Measurements from ENCODE around the gene GATD1. TPM values are rescaled to one million over a fixed set of nuclear protein-coding genes. Genes with fewer than 3 reads are reported as not detected.

GATD1 gene
- total and polyA plus RNA-seq, 2 donors (not counting 1 experiment from before 2014, with no cell fraction given) = 62.4 to 70.0 TPM

- Histone ChIP-seq H3K36me3 (replicated peaks in 1 of 2; ENCODE audit: control extremely low read depth in 1 of 2, control insufficient read depth in 1 of 2, extremely low read depth in 1 of 2, insufficient read depth in 2 of 2, low read length in 1 of 2) (no peaks in the 10 kb centered on the region), H3K9me3 (ENCODE audit: control extremely low read depth in 1 of 3, control insufficient read depth in 2 of 3, insufficient read depth in 1 of 3, low read length in 2 of 3) (peaks cover 0 to 9% (median 0%) of the 10 kb centered on the region in 3 donors), H3K4me1 (ENCODE audit: control insufficient read depth in 2 of 2, insufficient read depth in 2 of 2, low read length in 2 of 2) (peaks cover 20 to 29% of the 10 kb centered on the region in 2 donors), H3K27me3 (replicated peaks in 1 of 4; ENCODE audit: control extremely low read depth in 1 of 4, control insufficient read depth in 3 of 4, insufficient read depth in 4 of 4, low read length in 3 of 4) (peaks cover 0 to 24% (median 4%) of the 10 kb centered on the region in 4 experiments), H3K4me3 (ENCODE audit: control extremely low read depth in 1 of 5, extremely low read depth in 1 of 5, insufficient read depth in 1 of 5, low read depth in 2 of 5, low read length in 4 of 5) (no peak overlapping the region), H3K9ac (ENCODE audit: low read length) (no peak overlapping the region), H3K79me2 (ENCODE audit: control insufficient read depth, insufficient read depth, low read length) (no peaks in the 10 kb centered on the region), H2AFZ (ENCODE audit: insufficient read depth, low read depth, low read length, poor library complexity, severe bottlenecking) (no peak overlapping the region), H3K4me2 (replicated peaks; ENCODE audit: low read depth, low read length, poor library complexity, severe bottlenecking) (no peak overlapping the region), H3K27ac (ENCODE audit: low read length in 2 of 2) (no peak overlapping the region), H4K20me1 (ENCODE audit: control insufficient read depth, insufficient read depth, low read length, poor library complexity, severe bottlenecking) (no peaks in the 10 kb centered on the region)
- intact Hi-C loops (cut with micrococcal nuclease) = loop anchor here (5.0 to 10.0 kb wide), 2 partner anchors 105 to 182 kb away; partner anchors contain the start of genes HRAS, IRF7 and LRRC56
- 87% methylated on average over 27 of the region's 34 CpGs for WGBS (ENCODE audit: insufficient coverage)
- CTCF ChIA-PET = interaction anchor here (1.1 to 1.2 kb wide), 2 partner anchors 49 to 165 kb away, joined by 3 to 4 read pairs; no protein-coding TSS in a partner anchor
- H3K9me3 Mint-ChIP-seq (ENCODE audit: insufficient read depth) = no peaks in the 10 kb centered on the region
- TF ChIP-seq CTCF (IDR thresholded peaks at IDR 0.05) (no peak), EZH2 (IDR thresholded peaks at IDR 0.05; ENCODE audit: borderline replicate concordance, insufficient read depth, low read depth, low read length, poor library complexity, severe bottlenecking) (no peak)
- POLR2A ChIA-PET = interaction anchor here (0.9 to 8.2 kb wide), 2 partner anchors 24 to 73 kb away, joined by 5 to 105 read pairs; partner anchors contain the start of genes DEAF1 and TMEM80
- peaks cover 25% of the 10 kb centered on the region for H3K4me1 Mint-ChIP-seq
- no peak for ATAC-seq (ENCODE audit: low read depth)
- H3K27me3 Mint-ChIP-seq = peaks cover 15% of the 10 kb centered on the region
- DNase-seq = no peak
- H3K27ac Mint-ChIP-seq = no peak overlapping the region
- H3K4me3 Mint-ChIP-seq = peak overlapping the region; percentile 78
These were observed 57.9 kb downstream of the GATD1 start for GRCh38 chr11:719214-720016.

Small RNA genes within 50 kb of the gene (small RNA-seq; reads per million reads assigned to genes)
- not detected for gene SNORA52 (ENCODE audit: insufficient read length, low read depth, low replicate concordance)

Other genes with a start within 250 kb of the GATD1 start
- 63.5 and 66.2 TPM in 2 replicates for gene HRAS, start 241.9 kb downstream of the GATD1 start, total RNA-seq
- gene HRAS, start 241.9 kb downstream of the GATD1 start, polyA plus RNA-seq = 86.0 and 110 TPM in 2 replicates
- gene LRRC56, start 240.0 kb downstream of the GATD1 start, total RNA-seq = 15.8 and 16.6 TPM in 2 replicates
- 6.6 and 11.8 TPM in 2 replicates for gene LRRC56, start 240.0 kb downstream of the GATD1 start, polyA plus RNA-seq
- 19.7 and 21.4 TPM in 2 replicates for gene LMNTD2, start 216.7 kb downstream of the GATD1 start, total RNA-seq
- 29.6 and 34.9 TPM in 2 replicates for gene LMNTD2, start 216.7 kb downstream of the GATD1 start, polyA plus RNA-seq
- 24.7 and 29.8 TPM in 2 replicates for gene RASSF7, start 216.5 kb downstream of the GATD1 start, total RNA-seq
- gene RASSF7, start 216.5 kb downstream of the GATD1 start, polyA plus RNA-seq = 59.0 and 89.3 TPM in 2 replicates
- gene PHRF1, start 201.0 kb downstream of the GATD1 start, total RNA-seq = 57.9 and 63.5 TPM in 2 replicates
- 21.2 and 22.3 TPM in 2 replicates for gene PHRF1, start 201.0 kb downstream of the GATD1 start, polyA plus RNA-seq
- 136 and 147 TPM in 2 replicates for gene IRF7, start 161.5 kb downstream of the GATD1 start, total RNA-seq
- gene IRF7, start 161.5 kb downstream of the GATD1 start, polyA plus RNA-seq = 170 and 184 TPM in 2 replicates
- not detected in 2 replicates for gene CDHR5, start 152.5 kb downstream of the GATD1 start, total RNA-seq
- gene CDHR5, start 152.5 kb downstream of the GATD1 start, polyA plus RNA-seq = 0.04 and 0.09 TPM in 2 replicates
- not detected in 2 replicates for gene SCT, start 150.3 kb downstream of the GATD1 start, total RNA-seq
- gene SCT, start 150.3 kb downstream of the GATD1 start, polyA plus RNA-seq = not detected in 2 replicates
- gene DRD4, start 140.2 kb downstream of the GATD1 start, total RNA-seq = 1.3 TPM in 1 of 2 replicates, not detected in the other
- gene DRD4, start 140.2 kb downstream of the GATD1 start, polyA plus RNA-seq = 0.17 TPM in 1 of 2 replicates, not detected in the other
- gene DEAF1, start 82.3 kb downstream of the GATD1 start, total RNA-seq = 53.6 and 58.6 TPM in 2 replicates
- 31.8 and 32.7 TPM in 2 replicates for gene DEAF1, start 82.3 kb downstream of the GATD1 start, polyA plus RNA-seq
- gene TMEM80, start 81.7 kb downstream of the GATD1 start, total RNA-seq = 77.8 and 84.1 TPM in 2 replicates
- 56.9 and 72.5 TPM in 2 replicates for gene TMEM80, start 81.7 kb downstream of the GATD1 start, polyA plus RNA-seq
- gene EPS8L2, start 71.3 kb downstream of the GATD1 start, total RNA-seq = 12.7 and 13.9 TPM in 2 replicates
- 11.9 and 22.7 TPM in 2 replicates for gene EPS8L2, start 71.3 kb downstream of the GATD1 start, polyA plus RNA-seq
- 105 and 116 TPM in 2 replicates for gene TALDO1, start 30.0 kb downstream of the GATD1 start, total RNA-seq
- gene TALDO1, start 30.0 kb downstream of the GATD1 start, polyA plus RNA-seq = 71.0 and 82.4 TPM in 2 replicates
- 0.39 and 0.49 TPM in 2 replicates for gene CEND1, start 12.6 kb upstream of the GATD1 start, total RNA-seq
- 0.13 and 0.20 TPM in 2 replicates for gene CEND1, start 12.6 kb upstream of the GATD1 start, polyA plus RNA-seq
- gene SLC25A22, start 20.8 kb upstream of the GATD1 start, total RNA-seq = 25.7 and 28.2 TPM in 2 replicates
- 45.7 and 50.9 TPM in 2 replicates for gene SLC25A22, start 20.8 kb upstream of the GATD1 start, polyA plus RNA-seq
- gene PIDD1, start 27.7 kb upstream of the GATD1 start, total RNA-seq = 32.5 and 39.2 TPM in 2 replicates
- 58.4 and 59.2 TPM in 2 replicates for gene PIDD1, start 27.7 kb upstream of the GATD1 start, polyA plus RNA-seq
- 3,814 and 3,947 TPM in 2 replicates for gene RPLP2, start 32.5 kb upstream of the GATD1 start, total RNA-seq
- gene RPLP2, start 32.5 kb upstream of the GATD1 start, polyA plus RNA-seq = 525 and 3,297 TPM in 2 replicates
- 182 and 208 TPM in 2 replicates for gene PNPLA2, start 41.4 kb upstream of the GATD1 start, total RNA-seq
- gene PNPLA2, start 41.4 kb upstream of the GATD1 start, polyA plus RNA-seq = 276 and 313 TPM in 2 replicates
- gene CRACR2B, start 50.4 kb upstream of the GATD1 start, total RNA-seq = 9.7 and 13.5 TPM in 2 replicates
- gene CRACR2B, start 50.4 kb upstream of the GATD1 start, polyA plus RNA-seq = 13.6 and 67.7 TPM in 2 replicates
- gene CD151, start 55.5 kb upstream of the GATD1 start, total RNA-seq = 24.3 and 25.5 TPM in 2 replicates
- 24.4 and 27.8 TPM in 2 replicates for gene CD151, start 55.5 kb upstream of the GATD1 start, polyA plus RNA-seq
- 39.0 and 44.4 TPM in 2 replicates for gene POLR2L, start 65.0 kb upstream of the GATD1 start, total RNA-seq
- gene POLR2L, start 65.0 kb upstream of the GATD1 start, polyA plus RNA-seq = 39.1 and 80.8 TPM in 2 replicates
- 2.2 and 2.9 TPM in 2 replicates for gene TSPAN4, start 65.4 kb upstream of the GATD1 start, total RNA-seq
- 5.3 and 7.4 TPM in 2 replicates for gene TSPAN4, start 65.4 kb upstream of the GATD1 start, polyA plus RNA-seq
- 62.5 and 68.1 TPM in 2 replicates for gene CHID1, start 133.3 kb upstream of the GATD1 start, total RNA-seq
- 24.1 and 31.0 TPM in 2 replicates for gene CHID1, start 133.3 kb upstream of the GATD1 start, polyA plus RNA-seq
- 53.1 and 54.5 TPM in 2 replicates for gene AP2A2, start 148.4 kb upstream of the GATD1 start, total RNA-seq
- 57.0 and 62.8 TPM in 2 replicates for gene AP2A2, start 148.4 kb upstream of the GATD1 start, polyA plus RNA-seq